Upper lobe of right lung (tissue), 1 donor: Measurements from ENCODE around the gene TBCK. TPM values are rescaled to one million over a fixed set of nuclear protein-coding genes. Genes with fewer than 3 reads are reported as not detected.

Experiments
- ATAC-seq: fragments of 200-7000 bp; cut with Tn5 transposase; one replicate; pipeline ENCODE4 v1.9.1; 2020; ENCODE audit warnings: mild to moderate bottlenecking, moderate library complexity
- DNase-seq: peaks from one replicate; pipeline ENCODE4 v3.0.0-alpha.2; 2020
- H3K27ac ChIP-seq: fragments of 200-600 bp; one replicate; pipeline ENCODE4 v1.8.0; 2022
- H3K27me3 ChIP-seq: fragments of 200-600 bp; one replicate; pipeline ENCODE4 v1.8.0; 2022; ENCODE audit warnings: mild to moderate bottlenecking
- H3K36me3 ChIP-seq: fragments of 200-600 bp; one replicate; pipeline ENCODE4 v1.8.0; 2022
- H3K4me1 ChIP-seq: fragments of 200-600 bp; one replicate; pipeline ENCODE4 v1.8.0; 2022
- H3K4me3 ChIP-seq: fragments of 200-600 bp; one replicate; pipeline ENCODE4 v1.8.0; 2022; ENCODE audit warnings: mild to moderate bottlenecking
- H3K9me3 ChIP-seq: fragments of 200-600 bp; one replicate; pipeline ENCODE4 v1.8.0; 2022
- intact Hi-C: fragments of 100-400 bp; cut with DNase I; formaldehyde crosslinking; loops from one replicate; pipeline ENCODE4 v1.11.0; 2022
- total RNA-seq: library from RNA; stranded (reverse); fragmentation: NEBNext Ultra II Directional; extraction: Animal tissue kit (Norgen Biotek cat#: 25700); gene quantifications from one replicate; pipeline ENCODE4 v1.2.1, GENCODE V29; 2021
- TF ChIP-seq, protein P1 (sequence below): fragments of 200-600 bp; IDR thresholded peaks from one replicate; pipeline ENCODE4 v1.8.0; 2022; ENCODE audit warnings: antibody characterized with exemption
- donor health status: DM: no; HTN: yes; CAD: no; lungs with severe emphysema.

Gene TBCK
- total RNA-seq, 1 donor from 2014 or later = 51.7 TPM

DNA sequence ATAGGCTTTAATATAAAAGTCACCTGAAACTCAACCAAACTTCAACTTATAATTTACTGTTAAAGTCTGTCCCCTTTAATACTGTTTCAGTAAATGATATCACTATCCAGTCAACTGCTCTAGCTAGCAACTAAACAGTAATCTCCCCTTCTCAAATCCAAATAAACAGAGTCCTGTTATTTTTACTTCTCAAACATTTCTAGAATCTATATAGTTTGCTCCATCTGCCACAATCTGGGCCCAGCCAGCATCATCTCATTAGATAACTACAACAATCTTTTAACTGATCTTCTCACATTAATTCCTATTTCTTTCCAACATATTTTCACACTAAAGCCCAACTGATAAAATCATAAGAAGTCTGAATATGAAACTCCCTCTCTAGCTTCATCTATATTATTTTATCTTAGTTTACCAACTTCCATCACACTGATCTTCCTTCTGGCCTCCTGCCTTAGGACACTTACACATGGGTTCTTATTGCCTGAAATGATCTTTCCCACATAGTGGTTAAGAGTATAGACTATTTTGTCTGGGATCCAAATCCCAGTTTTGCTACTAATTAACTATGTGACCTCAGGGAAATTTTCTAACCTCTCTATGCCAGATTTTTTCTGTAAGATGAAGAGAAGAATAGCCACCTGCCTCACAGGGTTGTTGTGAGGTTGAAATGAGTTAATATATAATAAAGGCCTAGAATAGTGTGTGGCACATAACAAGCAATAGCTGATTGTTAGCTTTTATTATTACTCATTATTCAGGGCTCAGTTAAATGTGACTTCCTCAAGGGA is 18.6 kb downstream of the TBCK start:
- no peaks in the 10 kb centered on the region for H3K27me3 ChIP-seq
- no peaks in the 10 kb centered on the region for H3K9me3 ChIP-seq
- TF ChIP-seq, protein P1, sequence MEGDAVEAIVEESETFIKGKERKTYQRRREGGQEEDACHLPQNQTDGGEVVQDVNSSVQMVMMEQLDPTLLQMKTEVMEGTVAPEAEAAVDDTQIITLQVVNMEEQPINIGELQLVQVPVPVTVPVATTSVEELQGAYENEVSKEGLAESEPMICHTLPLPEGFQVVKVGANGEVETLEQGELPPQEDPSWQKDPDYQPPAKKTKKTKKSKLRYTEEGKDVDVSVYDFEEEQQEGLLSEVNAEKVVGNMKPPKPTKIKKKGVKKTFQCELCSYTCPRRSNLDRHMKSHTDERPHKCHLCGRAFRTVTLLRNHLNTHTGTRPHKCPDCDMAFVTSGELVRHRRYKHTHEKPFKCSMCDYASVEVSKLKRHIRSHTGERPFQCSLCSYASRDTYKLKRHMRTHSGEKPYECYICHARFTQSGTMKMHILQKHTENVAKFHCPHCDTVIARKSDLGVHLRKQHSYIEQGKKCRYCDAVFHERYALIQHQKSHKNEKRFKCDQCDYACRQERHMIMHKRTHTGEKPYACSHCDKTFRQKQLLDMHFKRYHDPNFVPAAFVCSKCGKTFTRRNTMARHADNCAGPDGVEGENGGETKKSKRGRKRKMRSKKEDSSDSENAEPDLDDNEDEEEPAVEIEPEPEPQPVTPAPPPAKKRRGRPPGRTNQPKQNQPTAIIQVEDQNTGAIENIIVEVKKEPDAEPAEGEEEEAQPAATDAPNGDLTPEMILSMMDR = no peak
- DNase-seq = no peak
- no peak overlapping the region for H3K4me3 ChIP-seq
- intact Hi-C loops = no loop called here
- H3K27ac ChIP-seq = no peak overlapping the region
- H3K4me1 ChIP-seq = no peaks in the 10 kb centered on the region
- ATAC-seq = no peak
- H3K36me3 ChIP-seq = peaks cover 36% of the 10 kb centered on the region

DNA sequence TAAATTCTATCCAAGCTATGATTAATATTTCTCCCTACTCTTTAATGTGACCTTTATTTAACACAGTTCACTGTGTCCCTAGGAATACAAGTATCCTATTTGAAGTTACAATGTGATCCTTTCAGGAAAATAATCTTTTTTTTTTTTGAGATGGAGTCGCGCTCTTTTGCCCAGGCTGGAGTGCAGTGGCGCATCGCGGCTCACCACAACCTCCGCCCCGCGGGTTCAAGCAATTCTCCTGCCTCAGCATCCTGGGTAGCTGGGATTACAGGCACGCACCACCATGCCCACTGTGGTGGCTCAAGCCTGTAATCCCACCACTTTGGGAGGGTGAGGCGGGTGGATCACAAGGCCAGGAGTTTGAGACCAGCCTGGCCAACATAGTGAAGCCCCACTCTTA is 21.9 kb downstream of the TBCK start:
- intact Hi-C loops = no loop called here
- Histone ChIP-seq H3K4me3 (no peak overlapping the region), H3K36me3 (peaks cover 32% of the 10 kb centered on the region), H3K27ac (no peak overlapping the region), H3K27me3 (no peaks in the 10 kb centered on the region), H3K4me1 (no peaks in the 10 kb centered on the region), H3K9me3 (no peaks in the 10 kb centered on the region)
- ATAC-seq = no peak
- DNase-seq = no peak
- TF ChIP-seq, protein P1 = no peak

DNA sequence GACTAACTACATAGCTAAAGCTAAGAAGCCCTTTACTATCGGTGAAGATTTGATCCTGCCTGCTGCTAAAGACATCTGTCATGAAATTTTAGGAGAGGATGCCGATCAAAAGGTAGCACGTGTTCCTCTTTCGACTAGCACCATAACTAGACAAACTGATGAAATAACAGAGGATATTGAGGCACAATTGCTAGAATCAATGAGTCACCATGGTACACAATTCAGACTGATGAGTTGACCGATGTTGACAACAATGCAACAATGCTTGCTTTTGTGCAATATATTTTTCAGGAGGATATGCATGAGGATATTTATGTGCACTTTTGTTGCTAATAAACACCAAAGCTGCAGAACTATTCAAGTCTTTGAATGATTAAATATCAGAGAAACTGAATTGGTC is 24.3 kb downstream of the TBCK start:
- H3K27ac ChIP-seq = no peak overlapping the region
- no peak overlapping the region for H3K4me3 ChIP-seq
- H3K36me3 ChIP-seq = peaks cover 40% of the 10 kb centered on the region
- TF ChIP-seq, protein P1 = no peak
- DNase-seq (no peak), ATAC-seq (no peak)
- no peaks in the 10 kb centered on the region for H3K27me3 ChIP-seq
- intact Hi-C loops = no loop called here
- H3K4me1 ChIP-seq = no peaks in the 10 kb centered on the region
- H3K9me3 ChIP-seq = no peaks in the 10 kb centered on the region

DNA sequence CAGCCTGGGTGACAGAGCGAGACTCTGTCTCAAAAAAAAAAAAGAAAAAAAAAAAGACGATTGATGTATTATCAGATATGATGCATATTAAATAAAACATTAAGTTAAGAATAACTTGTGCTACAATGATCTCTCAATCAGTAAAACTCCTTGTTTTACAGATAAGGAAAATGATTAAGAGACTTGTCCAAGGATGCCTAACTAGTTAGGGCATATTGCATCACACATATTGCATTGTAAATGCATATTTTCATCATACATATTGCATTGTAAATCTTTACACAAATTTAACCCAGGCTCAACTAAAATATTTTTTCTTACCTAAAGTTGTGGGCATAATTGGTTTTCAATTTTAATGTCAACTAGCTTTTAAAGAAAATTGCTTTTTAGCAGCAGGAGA is 26.3 kb downstream of the TBCK start:
- TF ChIP-seq, protein P1 = no peak
- Histone ChIP-seq H3K36me3 (peaks cover 32% of the 10 kb centered on the region), H3K27ac (no peak overlapping the region), H3K4me3 (no peak overlapping the region), H3K9me3 (no peaks in the 10 kb centered on the region), H3K4me1 (no peaks in the 10 kb centered on the region), H3K27me3 (no peaks in the 10 kb centered on the region)
- DNase-seq (no peak), ATAC-seq (no peak)
- intact Hi-C loops = no loop called here

DNA sequence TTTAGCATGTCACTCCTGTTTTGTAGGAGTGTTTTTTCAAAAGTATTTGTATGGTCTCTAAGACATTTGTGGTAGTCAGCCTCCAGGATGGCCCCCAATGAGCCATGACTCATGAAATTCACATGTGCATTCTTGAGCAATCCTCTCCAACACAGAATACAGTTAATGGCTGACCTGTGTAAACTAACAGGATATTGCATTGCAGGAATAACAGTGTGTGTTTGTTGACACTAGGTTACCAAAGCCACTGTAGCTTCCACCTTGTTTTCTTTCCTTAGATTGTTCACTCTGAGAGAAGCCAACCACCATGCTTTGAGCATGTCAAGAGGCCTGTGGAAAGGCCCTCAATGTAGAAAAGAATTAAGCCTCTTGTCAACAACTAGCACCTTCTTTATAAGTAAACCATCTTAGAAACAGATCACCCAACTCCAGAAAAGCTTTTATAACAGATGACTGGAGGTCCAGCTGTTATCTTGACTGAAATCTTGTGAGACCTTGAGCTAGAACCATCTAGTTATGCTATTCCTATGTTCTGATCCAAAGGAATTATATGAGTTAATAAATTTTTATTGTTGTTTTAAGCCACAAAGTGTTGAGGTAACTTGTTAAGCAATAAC is 28.5 kb downstream of the TBCK start:
- H3K9me3 ChIP-seq = no peaks in the 10 kb centered on the region
- ATAC-seq = peak; percentile 75
- TF ChIP-seq, protein P1 = no peak

More for the DNA sequence above, 28.5 kb downstream of the TBCK start:
- no peak for DNase-seq
- H3K27ac ChIP-seq = no peak overlapping the region
- H3K27me3 ChIP-seq = no peaks in the 10 kb centered on the region
- H3K36me3 ChIP-seq = peaks cover 11% of the 10 kb centered on the region
- no peak overlapping the region for H3K4me3 ChIP-seq
- H3K4me1 ChIP-seq = no peaks in the 10 kb centered on the region
- intact Hi-C loops = no loop called here
